Muscle layer of colon (tissue), 2 donors: Measurements from ENCODE around the gene CAMK1.

Source experiments
- H3K27ac ChIP-seq: one replicate; pipeline ENCODE4 v1.7.0; 2013; ENCODE audit warnings: low read depth, mild to moderate bottlenecking, low read length, moderate library complexity
- H3K27me3 ChIP-seq, 2 donors: one replicate each; pipeline ENCODE4 v1.7.0; 2013; ENCODE audit warnings: low read length in 2 of 2, mild to moderate bottlenecking in 2 of 2; ENCODE audit not compliant: insufficient read depth in 2 of 2, control insufficient read depth in 1 of 2
- H3K36me3 ChIP-seq: one replicate; pipeline ENCODE4 v1.7.0; 2013; ENCODE audit warnings: mild to moderate bottlenecking, low read length; ENCODE audit not compliant: insufficient read depth
- H3K4me1 ChIP-seq: one replicate; pipeline ENCODE4 v1.7.0; 2013; ENCODE audit warnings: mild to moderate bottlenecking, low read length; ENCODE audit not compliant: insufficient read depth
- H3K4me3 ChIP-seq, 2 donors: one replicate each; pipeline ENCODE4 v1.7.0; 2013; ENCODE audit warnings: low read length in 2 of 2, low read depth in 1 of 2, mild to moderate bottlenecking in 1 of 2, moderate library complexity in 1 of 2
- H3K9ac ChIP-seq: one replicate; pipeline ENCODE4 v1.7.0; 2013; ENCODE audit warnings: low read length
- H3K9me3 ChIP-seq: one replicate; pipeline ENCODE4 v1.7.0; 2013; ENCODE audit warnings: mild to moderate bottlenecking, low read length
- donor health status: abdominal sarcoma.
- donor health status: Adenocarcinoma of cecum.

Gene CAMK1

DNA sequence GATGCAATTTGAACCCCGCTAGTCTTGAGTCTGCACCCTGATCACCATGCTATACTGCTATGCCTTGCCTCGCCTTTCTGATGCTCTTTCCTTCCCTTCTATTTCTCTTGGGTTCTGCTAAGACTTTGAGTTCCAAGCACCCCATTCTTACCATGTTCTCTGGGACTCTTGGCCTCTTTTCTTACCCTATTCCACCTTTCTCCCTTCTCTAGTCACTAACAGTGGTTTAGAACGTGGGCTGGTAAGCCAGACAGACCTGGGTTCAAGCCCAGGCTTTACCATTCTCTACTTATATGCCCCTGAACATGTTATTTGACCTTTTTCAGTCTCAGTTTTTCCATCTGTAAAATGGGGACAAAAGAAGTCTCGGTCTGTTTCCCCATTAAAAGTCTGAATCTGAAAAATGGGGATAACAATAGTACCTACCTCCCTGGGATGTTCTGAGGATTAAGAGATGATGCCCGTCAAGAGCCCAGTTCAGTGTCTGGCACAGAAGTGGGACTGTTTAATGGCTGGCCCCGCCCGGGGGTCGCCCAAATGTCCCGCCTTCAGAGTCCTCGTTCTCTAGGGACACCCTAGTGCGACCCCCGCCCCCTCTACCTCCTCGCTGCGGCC lies 22.1 kb upstream of the CAMK1 start:
- H3K36me3 ChIP-seq = peaks cover 48% of the 10 kb centered on the region
- no peaks in the 10 kb centered on the region for H3K9me3 ChIP-seq
- H3K27ac ChIP-seq = peak overlapping the region; percentile 95
- H3K4me3 ChIP-seq = peak overlapping the region; percentile 60 to 93
- H3K4me1 ChIP-seq = peaks cover 33% of the 10 kb centered on the region
- H3K9ac ChIP-seq = peak overlapping the region; percentile 87
- no peaks in the 10 kb centered on the region for H3K27me3 ChIP-seq

DNA sequence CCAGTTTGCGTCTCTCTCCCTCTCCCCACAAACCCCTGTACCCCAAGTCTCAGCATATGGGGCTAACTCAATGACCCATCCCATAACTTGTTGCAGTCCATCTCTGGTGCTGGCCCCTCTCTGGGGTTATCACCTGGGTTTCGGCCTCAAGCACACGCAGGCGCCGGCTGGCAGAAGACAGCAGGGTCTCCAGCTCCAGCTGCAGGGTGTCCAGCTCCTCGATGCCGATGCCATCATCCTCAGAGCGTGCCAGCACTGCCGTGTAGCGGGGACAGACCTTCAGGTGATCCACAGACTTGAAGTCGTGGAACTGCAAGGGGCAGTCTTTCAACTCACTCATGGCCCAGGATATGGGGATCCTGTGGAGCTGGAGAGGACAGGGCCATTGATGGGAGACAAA lies 21.4 kb upstream of the CAMK1 start:
- no peak overlapping the region for H3K9ac ChIP-seq
- H3K27me3 ChIP-seq = no peaks in the 10 kb centered on the region
- peaks cover 55% of the 10 kb centered on the region for H3K36me3 ChIP-seq
- H3K9me3 ChIP-seq = no peaks in the 10 kb centered on the region
- H3K4me3 ChIP-seq = no peak overlapping the region
- H3K27ac ChIP-seq = no peak overlapping the region
- H3K4me1 ChIP-seq = peaks cover 32% of the 10 kb centered on the region

DNA sequence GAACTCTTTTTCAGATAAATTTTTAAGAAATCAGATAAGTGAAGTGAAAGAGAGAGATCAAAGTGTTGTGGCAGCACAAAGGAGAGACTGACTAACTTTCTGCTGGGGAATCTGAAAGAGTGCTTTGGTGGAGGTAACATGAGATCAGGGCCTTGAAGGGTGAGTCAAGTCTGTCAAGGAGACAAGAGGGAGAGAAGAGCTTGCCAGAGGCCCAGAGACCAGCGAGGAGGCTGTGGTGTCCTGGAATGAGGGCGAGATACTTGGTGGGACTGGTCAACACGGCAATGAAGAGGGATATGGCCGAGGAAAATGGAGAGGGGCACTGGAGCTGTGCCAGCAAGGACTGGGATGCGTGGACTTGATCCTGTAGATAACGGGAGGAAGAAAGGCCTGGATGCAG lies 18.0 kb upstream of the CAMK1 start:
- H3K36me3 ChIP-seq = peaks cover 61% of the 10 kb centered on the region
- no peak overlapping the region for H3K9ac ChIP-seq
- peaks cover 15% of the 10 kb centered on the region for H3K4me1 ChIP-seq
- no peaks in the 10 kb centered on the region for H3K27me3 ChIP-seq
- H3K9me3 ChIP-seq = no peaks in the 10 kb centered on the region
- H3K27ac ChIP-seq = no peak overlapping the region
- no peak overlapping the region for H3K4me3 ChIP-seq

DNA sequence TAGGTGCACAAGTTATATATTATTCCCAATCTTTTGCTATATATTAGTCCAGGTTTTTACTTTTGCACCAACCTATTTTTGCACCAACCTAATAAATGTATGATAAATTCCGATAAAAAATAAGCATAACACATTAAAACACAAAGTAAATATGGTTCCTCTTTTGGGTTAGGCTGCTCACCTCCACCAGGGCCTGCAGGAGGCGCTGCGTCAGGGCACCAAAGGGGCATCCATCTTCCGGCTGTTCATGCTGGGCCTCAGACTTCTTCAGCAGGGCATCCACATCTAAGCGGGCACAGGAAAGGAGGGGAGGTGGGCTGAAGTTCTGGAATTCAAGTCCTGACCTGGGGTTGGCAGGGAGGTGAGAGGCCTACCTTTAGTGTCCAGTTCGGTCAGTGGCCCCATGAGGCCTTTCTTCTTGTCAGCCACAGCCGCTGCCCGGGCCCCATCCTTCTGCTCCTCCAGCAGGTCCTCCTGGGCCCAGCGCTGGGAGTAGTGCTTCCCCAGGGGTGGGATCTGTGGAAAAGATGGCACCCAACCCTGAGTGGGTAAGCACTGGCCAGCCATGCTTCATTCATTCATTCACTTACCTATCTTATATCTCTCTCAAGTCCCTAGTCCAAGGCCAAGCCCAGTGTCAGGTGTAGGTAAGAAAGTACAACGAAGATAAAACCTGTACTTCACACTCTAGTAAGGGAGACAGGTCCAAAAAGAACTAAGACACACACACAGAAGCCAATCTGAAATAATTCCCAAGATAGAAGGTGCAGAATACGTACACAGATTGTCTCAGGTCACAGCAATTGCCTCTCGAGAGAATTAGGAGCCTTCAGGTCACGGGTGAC lies 17.3 kb upstream of the CAMK1 start:
- Histone ChIP-seq H3K36me3 (peaks cover 68% of the 10 kb centered on the region), H3K27me3 (no peaks in the 10 kb centered on the region), H3K4me1 (peaks cover 15% of the 10 kb centered on the region), H3K4me3 (no peak overlapping the region), H3K27ac (no peak overlapping the region), H3K9ac (no peak overlapping the region), H3K9me3 (no peaks in the 10 kb centered on the region)

DNA sequence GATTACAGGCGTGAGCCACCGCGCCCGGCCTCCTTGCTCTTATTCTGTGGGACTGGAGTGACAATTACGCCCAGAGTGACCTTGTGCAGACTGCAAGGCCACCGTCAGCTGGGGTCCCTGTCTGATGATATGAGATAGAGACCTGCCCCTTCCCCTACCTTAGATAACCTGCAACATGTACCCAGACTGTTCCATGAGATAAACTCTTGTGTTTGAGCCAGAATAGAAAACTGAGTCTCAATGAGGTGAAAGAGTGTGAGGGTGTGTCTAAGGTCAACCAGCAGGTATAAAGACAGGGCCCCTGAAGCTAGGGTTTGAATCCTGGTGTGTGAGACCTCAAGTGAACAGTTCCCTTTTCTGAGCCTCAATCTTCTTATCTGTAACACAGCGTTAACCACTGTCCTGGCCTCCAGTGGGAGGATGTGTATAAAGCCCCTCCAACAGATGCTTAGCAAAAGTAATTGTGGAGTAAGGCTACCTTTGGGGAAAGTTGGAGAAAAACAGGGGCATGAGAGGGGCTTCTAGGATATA lies 16.5 kb upstream of the CAMK1 start:
- peaks cover 71% of the 10 kb centered on the region for H3K36me3 ChIP-seq

DNA sequence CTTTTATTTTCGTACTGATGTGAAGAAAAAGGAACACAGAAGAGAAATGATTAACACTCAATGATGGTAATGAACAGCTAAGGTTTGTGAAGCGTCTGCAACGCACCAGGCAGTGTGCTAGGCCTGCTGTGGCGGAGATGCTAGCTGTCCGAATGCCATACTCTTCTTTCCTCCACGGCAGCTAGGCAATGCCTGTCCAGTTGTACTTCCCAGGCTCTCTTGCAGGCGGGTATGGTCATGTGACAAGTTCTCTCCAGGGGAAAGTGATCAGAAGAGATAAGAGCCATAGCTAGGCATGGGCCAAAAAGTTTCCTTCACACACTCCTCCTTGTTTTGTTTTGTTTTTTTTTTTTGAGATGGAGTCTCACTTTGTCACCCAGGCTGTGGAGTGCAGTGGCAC lies 15.9 kb upstream of the CAMK1 start:
- Histone ChIP-seq H3K9ac (no peak overlapping the region), H3K36me3 (peaks cover 69% of the 10 kb centered on the region), H3K4me1 (peaks cover 2% of the 10 kb centered on the region), H3K4me3 (no peak overlapping the region), H3K27me3 (no peaks in the 10 kb centered on the region), H3K9me3 (no peaks in the 10 kb centered on the region), H3K27ac (no peak overlapping the region)

More for the DNA sequence above, 16.5 kb upstream of the CAMK1 start:
- H3K4me3 ChIP-seq = no peak overlapping the region
- H3K27ac ChIP-seq = no peak overlapping the region
- no peaks in the 10 kb centered on the region for H3K27me3 ChIP-seq
- H3K4me1 ChIP-seq = peaks cover 9% of the 10 kb centered on the region
- H3K9me3 ChIP-seq = no peaks in the 10 kb centered on the region
- no peak overlapping the region for H3K9ac ChIP-seq

DNA sequence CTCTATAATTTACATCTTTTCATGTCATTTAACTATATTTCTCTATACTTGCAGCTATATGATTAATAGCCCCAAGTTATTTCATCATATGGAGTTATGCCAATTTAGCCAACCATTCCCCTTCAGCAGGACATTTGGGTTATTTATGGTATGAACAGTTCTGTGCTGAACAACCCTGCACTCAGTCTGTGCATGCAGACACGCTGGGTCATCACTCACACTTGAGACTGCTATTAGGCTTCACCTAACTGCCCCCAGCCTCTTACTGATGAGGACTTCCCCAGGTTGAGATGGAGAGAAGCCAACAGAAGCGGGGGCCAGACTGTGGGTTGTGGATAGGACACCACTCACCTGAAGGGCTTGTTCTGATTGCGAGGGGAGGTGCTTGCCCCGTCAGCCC lies 15.2 kb upstream of the CAMK1 start:
- Histone ChIP-seq H3K4me1 (no peaks in the 10 kb centered on the region), H3K36me3 (peaks cover 70% of the 10 kb centered on the region), H3K27me3 (no peaks in the 10 kb centered on the region), H3K9me3 (no peaks in the 10 kb centered on the region), H3K27ac (no peak overlapping the region), H3K9ac (no peak overlapping the region), H3K4me3 (no peak overlapping the region)

DNA sequence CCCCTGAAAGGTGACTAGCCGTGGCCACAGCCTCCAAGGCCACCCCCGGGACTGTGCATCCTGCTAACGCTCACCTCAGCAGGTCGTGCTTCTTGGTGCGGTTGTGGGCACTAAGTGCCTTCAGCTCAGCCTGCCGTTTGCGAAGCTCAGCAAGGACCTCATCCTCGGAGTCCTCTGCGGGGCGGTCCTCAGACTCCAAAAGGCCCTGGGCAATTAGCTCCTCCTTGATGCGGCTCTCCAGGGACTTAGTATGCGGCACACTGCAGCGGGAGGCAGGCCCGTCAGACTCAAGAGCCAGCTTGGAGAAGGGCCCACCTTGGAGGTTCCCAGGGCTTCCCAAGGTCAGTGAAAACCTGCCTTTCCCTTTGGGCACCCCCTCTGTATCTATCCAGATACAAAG lies 14.2 kb upstream of the CAMK1 start:
- H3K9ac ChIP-seq = no peak overlapping the region
- H3K4me1 ChIP-seq = peaks cover 3% of the 10 kb centered on the region
- no peak overlapping the region for H3K4me3 ChIP-seq
- H3K9me3 ChIP-seq = no peaks in the 10 kb centered on the region
- H3K27me3 ChIP-seq = no peaks in the 10 kb centered on the region
- no peak overlapping the region for H3K27ac ChIP-seq
- H3K36me3 ChIP-seq = peaks cover 66% of the 10 kb centered on the region

DNA sequence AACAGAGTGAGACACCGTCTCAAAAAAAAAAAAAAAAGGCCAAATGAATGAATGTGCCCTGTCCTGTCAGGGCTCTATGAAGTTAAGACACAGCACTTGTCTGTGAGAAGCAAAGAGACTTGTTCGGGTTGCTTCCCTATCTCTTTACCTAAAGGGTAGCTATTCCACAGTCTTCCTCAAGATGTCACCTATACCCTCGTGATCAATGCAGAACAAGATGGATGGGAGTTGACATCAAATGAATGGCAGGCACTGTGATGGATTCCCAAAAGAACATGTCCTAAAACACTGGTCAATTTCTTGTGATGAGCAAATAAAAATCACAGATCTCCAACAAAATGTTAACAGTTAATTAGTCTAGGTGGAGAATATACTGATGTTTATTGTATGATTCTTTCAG lies 13.0 kb upstream of the CAMK1 start:
- peaks cover 9% of the 10 kb centered on the region for H3K4me1 ChIP-seq
- peaks cover 65% of the 10 kb centered on the region for H3K36me3 ChIP-seq
- H3K9ac ChIP-seq = no peak overlapping the region

DNA sequence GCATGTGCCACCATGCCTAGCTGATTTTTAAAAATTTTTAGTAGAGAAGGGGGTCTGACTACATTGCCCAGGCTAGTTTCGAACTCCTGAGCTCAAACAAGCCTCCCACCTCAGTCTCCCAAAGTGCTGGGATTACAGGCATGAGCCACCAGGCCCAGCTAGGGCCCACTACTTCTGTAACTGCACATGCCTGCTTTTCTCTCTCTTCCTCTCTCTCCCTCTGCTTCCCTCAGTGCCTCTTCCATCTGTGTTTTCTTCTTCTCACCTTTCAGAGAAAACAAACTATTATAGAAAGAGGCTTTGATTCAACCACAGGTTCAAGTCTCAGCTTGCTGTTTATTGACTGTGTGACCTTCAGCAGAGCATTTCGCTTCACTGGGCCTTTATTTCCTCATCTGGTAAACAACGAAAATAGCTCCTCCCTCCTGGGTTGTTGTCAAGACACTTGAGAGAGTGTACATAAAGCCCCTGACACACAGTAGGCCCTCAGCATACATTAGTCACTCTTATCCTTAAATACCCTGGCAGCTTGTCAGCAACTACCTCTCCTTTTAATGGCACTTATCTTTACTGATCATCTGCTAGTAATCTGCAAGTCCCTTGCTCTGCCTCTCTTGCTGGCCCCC lies 12.3 kb upstream of the CAMK1 start:
- Histone ChIP-seq H3K27me3 (no peaks in the 10 kb centered on the region), H3K4me1 (peaks cover 9% of the 10 kb centered on the region), H3K27ac (no peak overlapping the region), H3K4me3 (no peak overlapping the region), H3K36me3 (peaks cover 58% of the 10 kb centered on the region), H3K9ac (no peak overlapping the region), H3K9me3 (no peaks in the 10 kb centered on the region)

More for the DNA sequence above, 13.0 kb upstream of the CAMK1 start:
- no peak overlapping the region for H3K27ac ChIP-seq
- H3K27me3 ChIP-seq = no peaks in the 10 kb centered on the region
- no peaks in the 10 kb centered on the region for H3K9me3 ChIP-seq
- H3K4me3 ChIP-seq = no peak overlapping the region

DNA sequence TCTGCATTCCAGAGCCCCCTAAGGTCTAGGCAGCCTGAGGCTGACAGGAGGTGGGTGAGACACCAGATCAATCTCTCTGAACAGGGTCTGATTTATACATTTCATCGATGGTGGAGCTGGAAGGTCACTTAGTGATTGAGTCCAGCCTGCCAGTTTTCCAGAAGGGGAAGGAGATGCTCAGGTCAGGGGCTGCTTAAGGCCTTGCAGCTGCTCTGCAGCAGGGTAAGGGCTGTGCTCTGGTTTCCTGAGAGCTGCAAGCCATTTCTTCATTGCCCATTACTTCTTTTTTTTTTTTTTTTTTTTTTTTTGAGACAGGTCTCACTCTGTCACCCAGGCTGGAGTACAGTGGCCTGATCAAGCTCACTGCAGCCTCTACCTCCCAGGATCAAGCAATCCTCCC lies 11.8 kb upstream of the CAMK1 start:
- Histone ChIP-seq H3K9ac (no peak overlapping the region), H3K4me1 (peaks cover 9% of the 10 kb centered on the region), H3K4me3 (no peak overlapping the region), H3K36me3 (peaks cover 53% of the 10 kb centered on the region), H3K27ac (no peak overlapping the region), H3K9me3 (no peaks in the 10 kb centered on the region), H3K27me3 (no peaks in the 10 kb centered on the region)
